Measurements from ENCODE around the gene XRCC1.

DNA sequence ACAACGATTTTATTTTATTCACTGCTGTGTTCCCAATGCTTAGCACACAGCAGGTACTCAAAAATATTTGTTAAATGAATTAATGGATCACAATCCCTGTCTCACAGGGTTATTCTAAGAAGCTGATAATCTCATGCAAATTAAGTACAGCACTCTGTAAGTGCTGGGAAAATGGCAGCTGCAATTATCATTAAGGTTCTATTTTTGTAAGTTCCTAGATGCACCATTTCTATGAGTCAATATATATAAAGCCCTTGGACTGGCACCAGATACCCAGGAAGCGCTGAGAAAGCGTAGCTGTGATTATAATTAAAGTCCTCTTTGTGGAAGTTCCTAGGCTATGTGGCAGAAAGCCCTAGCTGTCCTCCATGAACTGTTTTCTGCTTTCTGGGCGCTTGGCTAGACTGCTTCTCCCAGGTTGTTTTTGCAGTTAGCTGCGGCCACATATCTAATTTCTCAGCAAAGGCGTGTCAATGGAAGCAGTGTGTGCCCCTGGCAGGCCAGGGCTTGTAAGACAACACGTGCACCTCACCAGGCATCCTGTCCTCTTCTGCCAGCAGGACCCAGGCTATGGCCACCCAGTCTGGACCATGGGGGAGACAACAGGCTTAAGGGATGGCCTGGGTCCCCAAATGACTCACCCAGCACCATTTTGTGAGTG lies 31.4 kb upstream of the XRCC1 start:
- TF ChIP-seq, protein P1, sequence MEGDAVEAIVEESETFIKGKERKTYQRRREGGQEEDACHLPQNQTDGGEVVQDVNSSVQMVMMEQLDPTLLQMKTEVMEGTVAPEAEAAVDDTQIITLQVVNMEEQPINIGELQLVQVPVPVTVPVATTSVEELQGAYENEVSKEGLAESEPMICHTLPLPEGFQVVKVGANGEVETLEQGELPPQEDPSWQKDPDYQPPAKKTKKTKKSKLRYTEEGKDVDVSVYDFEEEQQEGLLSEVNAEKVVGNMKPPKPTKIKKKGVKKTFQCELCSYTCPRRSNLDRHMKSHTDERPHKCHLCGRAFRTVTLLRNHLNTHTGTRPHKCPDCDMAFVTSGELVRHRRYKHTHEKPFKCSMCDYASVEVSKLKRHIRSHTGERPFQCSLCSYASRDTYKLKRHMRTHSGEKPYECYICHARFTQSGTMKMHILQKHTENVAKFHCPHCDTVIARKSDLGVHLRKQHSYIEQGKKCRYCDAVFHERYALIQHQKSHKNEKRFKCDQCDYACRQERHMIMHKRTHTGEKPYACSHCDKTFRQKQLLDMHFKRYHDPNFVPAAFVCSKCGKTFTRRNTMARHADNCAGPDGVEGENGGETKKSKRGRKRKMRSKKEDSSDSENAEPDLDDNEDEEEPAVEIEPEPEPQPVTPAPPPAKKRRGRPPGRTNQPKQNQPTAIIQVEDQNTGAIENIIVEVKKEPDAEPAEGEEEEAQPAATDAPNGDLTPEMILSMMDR (conservative IDR thresholded peaks at IDR 0.05): no peak
- no peak for TF ChIP-seq ZFX (IDR thresholded peaks at IDR 0.05)

All from C4-2B (cell line).